ENCODE results near the gene EZH2.

GRCh38 chr7:148886844-148887243, 2.8 kb upstream of the EZH2 start:
- no peak for TF ChIP-seq POLR2A (IDR thresholded peaks at IDR 0.05)
- no peak for TF ChIP-seq CTCF (IDR thresholded peaks at IDR 0.05)

All from prostate gland (tissue), 2 donors.